HEK293 (cell line): ENCODE results near the gene MPPED2.

Source experiments
- CTCF ChIA-PET: fragments of 350-600 bp; formaldehyde crosslinking; extraction: SDS; loops from one replicate; lab custom pipeline; 2021; ENCODE audit warnings: antibody characterized with exemption; lab: Yijun Ruan, JAX
- POLR2A ChIA-PET: fragments of 300-600 bp; formaldehyde crosslinking; extraction: SDS; loops from one replicate; lab custom pipeline; 2020; ENCODE audit warnings: antibody characterized with exemption, inconsistent platforms; lab: Yijun Ruan, JAX
- H3K27ac ChIP-seq: fragments of 200-500 bp; sonication (Bioruptor generic); 2 replicates; pipeline ENCODE4 v1.5.1; 2014; ENCODE audit warnings: low read depth, low read length, control low read depth, inconsistent platforms; ENCODE audit errors: extremely low read depth
- H3K36me3 ChIP-seq, 2 experiments: fragments of 200-500 bp in 1 of 2; sonication (Bioruptor generic) in 1 of 2; 1 replicate in 1 of 2; 2 replicates in 1 of 2; pipeline ENCODE4 v1.5.1; 2014 to 2017; ENCODE audit warnings: inconsistent platforms in 2 of 2, low read length in 2 of 2; ENCODE audit not compliant: control insufficient read depth in 2 of 2, insufficient read depth in 1 of 2
- H3K4me1 ChIP-seq: fragments of 200-500 bp; sonication (Bioruptor generic); 2 replicates; pipeline ENCODE4 v1.5.1; 2014; ENCODE audit warnings: mild to moderate bottlenecking, low read length, inconsistent platforms; ENCODE audit not compliant: control insufficient read depth, insufficient read depth
- H3K4me3 ChIP-seq: 2 replicates; pipeline ENCODE4 v1.5.1; 2011; ENCODE audit warnings: low read depth, mild to moderate bottlenecking, control low read depth, low read length, moderate library complexity
- H3K9me3 ChIP-seq: fragments of 200-500 bp; sonication (Bioruptor generic); 2 replicates; pipeline ENCODE4 v1.5.1; 2014; ENCODE audit warnings: low read depth, low read length, inconsistent platforms; ENCODE audit not compliant: control insufficient read depth, insufficient read depth
- GLI2 ChIP-seq: fragments of 450-650 bp; formaldehyde crosslinking; IDR thresholded peaks from 2 replicates; pipeline ENCODE4; 2017; ENCODE audit warnings: missing biosample characterization, missing genetic modification characterization, low read depth, borderline replicate concordance
- KLF7 ChIP-seq: fragments of 450-650 bp; formaldehyde crosslinking; IDR thresholded peaks from 2 replicates; pipeline ENCODE4 v1.5.1; 2016; ENCODE audit warnings: missing biosample characterization, missing genetic modification characterization, borderline replicate concordance
- MEIS1 ChIP-seq: sonication (generic); formaldehyde crosslinking; IDR thresholded peaks from 2 replicates; pipeline ENCODE4 v1.8.1; 2022; ENCODE audit warnings: missing genetic modification reagents, mild to moderate bottlenecking, borderline replicate concordance
- MZF1 ChIP-seq: fragments of 450-650 bp; formaldehyde crosslinking; IDR thresholded peaks from 2 replicates; pipeline ENCODE4 v1.5.1; 2017; ENCODE audit warnings: missing biosample characterization, missing genetic modification characterization, borderline replicate concordance
- OSR2 ChIP-seq: fragments of 450-650 bp; formaldehyde crosslinking; IDR thresholded peaks from 2 replicates; pipeline ENCODE4 v1.5.1; 2016; ENCODE audit warnings: missing biosample characterization, missing genetic modification characterization
- SCRT2 ChIP-seq: fragments of 450-650 bp; formaldehyde crosslinking; IDR thresholded peaks from 2 replicates; pipeline ENCODE4 v1.5.1; 2016; ENCODE audit warnings: missing biosample characterization, missing genetic modification characterization
- SETDB1 ChIP-seq: IDR thresholded peaks from one replicate; pipeline ENCODE4 v1.6.1; 2017; ENCODE audit warnings: mild to moderate bottlenecking, low read length, moderate library complexity, mixed read lengths; ENCODE audit not compliant: insufficient read length
- ZBTB1 ChIP-seq: fragments of 450-650 bp; formaldehyde crosslinking; IDR thresholded peaks from 2 replicates; pipeline ENCODE4 v1.5.1; 2016; ENCODE audit warnings: missing biosample characterization, missing genetic modification characterization
- ZBTB21 ChIP-seq: fragments of 450-650 bp; formaldehyde crosslinking; IDR thresholded peaks from 2 replicates; pipeline ENCODE4 v1.5.1; 2017; ENCODE audit warnings: missing biosample characterization, missing genetic modification characterization
- ZBTB7A ChIP-seq: fragments of 450-650 bp; formaldehyde crosslinking; IDR thresholded peaks from 2 replicates; pipeline ENCODE4 v1.5.1; 2016; ENCODE audit warnings: low read depth, missing biosample characterization, missing genetic modification characterization
- ZEB2 ChIP-seq: fragments of 450-650 bp; formaldehyde crosslinking; IDR thresholded peaks from 2 replicates; pipeline ENCODE4 v1.5.1; 2016; ENCODE audit warnings: missing biosample characterization, missing genetic modification characterization
- ZFP37 ChIP-seq: fragments of 450-650 bp; formaldehyde crosslinking; IDR thresholded peaks from 2 replicates; pipeline ENCODE4 v1.5.1; 2016; ENCODE audit warnings: missing biosample characterization, missing genetic modification characterization
- ZNF223 ChIP-seq: fragments of 450-650 bp; formaldehyde crosslinking; IDR thresholded peaks from 2 replicates; pipeline ENCODE4 v1.5.1; 2016; ENCODE audit warnings: missing biosample characterization, missing genetic modification characterization
- ZNF423 ChIP-seq: fragments of 450-650 bp; formaldehyde crosslinking; IDR thresholded peaks from 2 replicates; pipeline ENCODE4 v1.5.1; 2016; ENCODE audit warnings: missing biosample characterization, missing genetic modification characterization
- ZNF488 ChIP-seq: fragments of 450-650 bp; formaldehyde crosslinking; IDR thresholded peaks from 2 replicates; pipeline ENCODE4 v1.5.1; 2016; ENCODE audit warnings: missing biosample characterization, missing genetic modification characterization
- ZNF843 ChIP-seq: fragments of 450-650 bp; formaldehyde crosslinking; IDR thresholded peaks from 2 replicates; pipeline ENCODE4 v1.5.1; 2016; ENCODE audit warnings: missing biosample characterization, missing genetic modification characterization
- ZXDB ChIP-seq: fragments of 450-650 bp; formaldehyde crosslinking; IDR thresholded peaks from 2 replicates; pipeline ENCODE4 v1.5.1; 2016; ENCODE audit warnings: missing biosample characterization, missing genetic modification characterization
- TF ChIP-seq, protein P1 (sequence below): fragments of 450-650 bp; formaldehyde crosslinking; IDR thresholded peaks from 2 replicates; pipeline ENCODE4 v1.5.1; 2016; ENCODE audit warnings: missing biosample characterization, missing genetic modification characterization
- TF ChIP-seq, protein P2 (sequence below): fragments of 450-650 bp; formaldehyde crosslinking; optimal IDR thresholded peaks from 2 replicates; pipeline ENCODE3; 2016; ENCODE audit warnings: missing biosample characterization, mild to moderate bottlenecking, missing genetic modification characterization
- TF ChIP-seq, protein P3 (sequence below): fragments of 450-650 bp; formaldehyde crosslinking; IDR thresholded peaks from 2 replicates; pipeline ENCODE4 v1.5.1; 2016; ENCODE audit warnings: missing biosample characterization, missing genetic modification characterization
- TF ChIP-seq, protein P4 (sequence below): fragments of 450-650 bp; formaldehyde crosslinking; IDR thresholded peaks from 2 replicates; pipeline ENCODE4 v1.5.1; 2016; ENCODE audit warnings: missing biosample characterization, missing genetic modification characterization

Gene MPPED2

GRCh38 chr11:30381879-30382278 is 204.3 kb downstream of the MPPED2 start:
- Histone ChIP-seq H3K4me3 (no peak overlapping the region), H3K36me3 (no peaks in the 10 kb centered on the region), H3K27ac (no peak overlapping the region), H3K4me1 (no peaks in the 10 kb centered on the region), H3K9me3 (no peaks in the 10 kb centered on the region)
- POLR2A ChIA-PET, result no interaction called here
- TF ChIP-seq SCRT2 (tag by site-specific recombination) (no peak), ZNF488 (tag by site-specific recombination) (no peak), ZXDB (tag by site-specific recombination) (no peak), MZF1 (tag by site-specific recombination) (no peak), ZEB2 (no peak), KLF7 (tag by site-specific recombination) (no peak), ZNF423 (tag by site-specific recombination) (no peak), ZFP37 (tag by site-specific recombination) (no peak), ZNF223 (tag by site-specific recombination) (no peak), MEIS1 (no peak)
- TF ChIP-seq, protein P1, sequence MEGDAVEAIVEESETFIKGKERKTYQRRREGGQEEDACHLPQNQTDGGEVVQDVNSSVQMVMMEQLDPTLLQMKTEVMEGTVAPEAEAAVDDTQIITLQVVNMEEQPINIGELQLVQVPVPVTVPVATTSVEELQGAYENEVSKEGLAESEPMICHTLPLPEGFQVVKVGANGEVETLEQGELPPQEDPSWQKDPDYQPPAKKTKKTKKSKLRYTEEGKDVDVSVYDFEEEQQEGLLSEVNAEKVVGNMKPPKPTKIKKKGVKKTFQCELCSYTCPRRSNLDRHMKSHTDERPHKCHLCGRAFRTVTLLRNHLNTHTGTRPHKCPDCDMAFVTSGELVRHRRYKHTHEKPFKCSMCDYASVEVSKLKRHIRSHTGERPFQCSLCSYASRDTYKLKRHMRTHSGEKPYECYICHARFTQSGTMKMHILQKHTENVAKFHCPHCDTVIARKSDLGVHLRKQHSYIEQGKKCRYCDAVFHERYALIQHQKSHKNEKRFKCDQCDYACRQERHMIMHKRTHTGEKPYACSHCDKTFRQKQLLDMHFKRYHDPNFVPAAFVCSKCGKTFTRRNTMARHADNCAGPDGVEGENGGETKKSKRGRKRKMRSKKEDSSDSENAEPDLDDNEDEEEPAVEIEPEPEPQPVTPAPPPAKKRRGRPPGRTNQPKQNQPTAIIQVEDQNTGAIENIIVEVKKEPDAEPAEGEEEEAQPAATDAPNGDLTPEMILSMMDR (tag by site-specific recombination), result no peak
- TF ChIP-seq, protein P2, sequence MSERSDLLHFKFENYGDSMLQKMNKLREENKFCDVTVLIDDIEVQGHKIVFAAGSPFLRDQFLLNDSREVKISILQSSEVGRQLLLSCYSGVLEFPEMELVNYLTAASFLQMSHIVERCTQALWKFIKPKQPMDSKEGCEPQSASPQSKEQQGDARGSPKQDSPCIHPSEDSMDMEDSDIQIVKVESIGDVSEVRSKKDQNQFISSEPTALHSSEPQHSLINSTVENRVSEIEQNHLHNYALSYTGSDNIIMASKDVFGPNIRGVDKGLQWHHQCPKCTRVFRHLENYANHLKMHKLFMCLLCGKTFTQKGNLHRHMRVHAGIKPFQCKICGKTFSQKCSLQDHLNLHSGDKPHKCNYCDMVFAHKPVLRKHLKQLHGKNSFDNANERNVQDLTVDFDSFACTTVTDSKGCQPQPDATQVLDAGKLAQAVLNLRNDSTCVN (tag by site-specific recombination), result no peak
- TF ChIP-seq, protein P3, sequence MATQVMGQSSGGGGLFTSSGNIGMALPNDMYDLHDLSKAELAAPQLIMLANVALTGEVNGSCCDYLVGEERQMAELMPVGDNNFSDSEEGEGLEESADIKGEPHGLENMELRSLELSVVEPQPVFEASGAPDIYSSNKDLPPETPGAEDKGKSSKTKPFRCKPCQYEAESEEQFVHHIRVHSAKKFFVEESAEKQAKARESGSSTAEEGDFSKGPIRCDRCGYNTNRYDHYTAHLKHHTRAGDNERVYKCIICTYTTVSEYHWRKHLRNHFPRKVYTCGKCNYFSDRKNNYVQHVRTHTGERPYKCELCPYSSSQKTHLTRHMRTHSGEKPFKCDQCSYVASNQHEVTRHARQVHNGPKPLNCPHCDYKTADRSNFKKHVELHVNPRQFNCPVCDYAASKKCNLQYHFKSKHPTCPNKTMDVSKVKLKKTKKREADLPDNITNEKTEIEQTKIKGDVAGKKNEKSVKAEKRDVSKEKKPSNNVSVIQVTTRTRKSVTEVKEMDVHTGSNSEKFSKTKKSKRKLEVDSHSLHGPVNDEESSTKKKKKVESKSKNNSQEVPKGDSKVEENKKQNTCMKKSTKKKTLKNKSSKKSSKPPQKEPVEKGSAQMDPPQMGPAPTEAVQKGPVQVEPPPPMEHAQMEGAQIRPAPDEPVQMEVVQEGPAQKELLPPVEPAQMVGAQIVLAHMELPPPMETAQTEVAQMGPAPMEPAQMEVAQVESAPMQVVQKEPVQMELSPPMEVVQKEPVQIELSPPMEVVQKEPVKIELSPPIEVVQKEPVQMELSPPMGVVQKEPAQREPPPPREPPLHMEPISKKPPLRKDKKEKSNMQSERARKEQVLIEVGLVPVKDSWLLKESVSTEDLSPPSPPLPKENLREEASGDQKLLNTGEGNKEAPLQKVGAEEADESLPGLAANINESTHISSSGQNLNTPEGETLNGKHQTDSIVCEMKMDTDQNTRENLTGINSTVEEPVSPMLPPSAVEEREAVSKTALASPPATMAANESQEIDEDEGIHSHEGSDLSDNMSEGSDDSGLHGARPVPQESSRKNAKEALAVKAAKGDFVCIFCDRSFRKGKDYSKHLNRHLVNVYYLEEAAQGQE (tag by site-specific recombination), result no peak
- TF ChIP-seq, protein P4, sequence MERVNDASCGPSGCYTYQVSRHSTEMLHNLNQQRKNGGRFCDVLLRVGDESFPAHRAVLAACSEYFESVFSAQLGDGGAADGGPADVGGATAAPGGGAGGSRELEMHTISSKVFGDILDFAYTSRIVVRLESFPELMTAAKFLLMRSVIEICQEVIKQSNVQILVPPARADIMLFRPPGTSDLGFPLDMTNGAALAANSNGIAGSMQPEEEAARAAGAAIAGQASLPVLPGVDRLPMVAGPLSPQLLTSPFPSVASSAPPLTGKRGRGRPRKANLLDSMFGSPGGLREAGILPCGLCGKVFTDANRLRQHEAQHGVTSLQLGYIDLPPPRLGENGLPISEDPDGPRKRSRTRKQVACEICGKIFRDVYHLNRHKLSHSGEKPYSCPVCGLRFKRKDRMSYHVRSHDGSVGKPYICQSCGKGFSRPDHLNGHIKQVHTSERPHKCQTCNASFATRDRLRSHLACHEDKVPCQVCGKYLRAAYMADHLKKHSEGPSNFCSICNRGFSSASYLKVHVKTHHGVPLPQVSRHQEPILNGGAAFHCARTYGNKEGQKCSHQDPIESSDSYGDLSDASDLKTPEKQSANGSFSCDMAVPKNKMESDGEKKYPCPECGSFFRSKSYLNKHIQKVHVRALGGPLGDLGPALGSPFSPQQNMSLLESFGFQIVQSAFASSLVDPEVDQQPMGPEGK (tag by site-specific recombination), result no peak
- CTCF ChIA-PET, result no interaction called here

DNA sequence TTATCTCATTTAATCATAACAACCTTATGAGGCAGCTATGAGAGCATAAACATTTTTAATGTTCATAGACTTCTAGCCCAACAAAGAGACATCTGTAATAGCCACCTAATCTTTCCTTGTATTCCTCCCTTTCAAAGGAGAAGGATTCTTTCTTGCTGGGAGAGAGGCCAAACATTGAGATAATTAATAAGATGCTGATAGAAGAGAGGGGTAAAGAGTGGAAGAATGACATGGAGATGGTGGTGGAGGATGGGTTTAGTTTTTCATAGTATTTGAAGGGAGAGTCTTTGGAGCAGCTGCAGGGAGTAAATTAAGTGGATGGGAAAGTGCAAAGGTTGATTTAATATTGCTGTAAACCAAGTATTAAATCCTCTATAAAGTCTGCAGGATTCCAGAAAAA is 205.3 kb downstream of the MPPED2 start:
- CTCF ChIA-PET, result interaction anchor here (0.5 kb wide), 1 partner anchor 66 kb away, joined by 6 read pairs; no protein-coding TSS in a partner anchor
- Histone ChIP-seq H3K4me1 (no peaks in the 10 kb centered on the region), H3K36me3 (no peaks in the 10 kb centered on the region), H3K9me3 (no peaks in the 10 kb centered on the region), H3K27ac (no peak overlapping the region), H3K4me3 (no peak overlapping the region)
- POLR2A ChIA-PET, result no interaction called here
- no peak for TF ChIP-seq SETDB1
- no peak for TF ChIP-seq ZBTB7A (tag by site-specific recombination)
- TF ChIP-seq, protein P4 (tag by site-specific recombination), result no peak
- TF ChIP-seq ZNF843 (tag by site-specific recombination), result no peak
- TF ChIP-seq OSR2, result no peak
- TF ChIP-seq, protein P1 (tag by site-specific recombination), result no peak
- no peak for TF ChIP-seq ZBTB21
- TF ChIP-seq GLI2 (tag by site-specific recombination), result no peak
- no peak for TF ChIP-seq ZBTB1
